ENCODE results near the gene HDAC1. TPM values are rescaled to one million over a fixed set of nuclear protein-coding genes. Genes with fewer than 3 reads are reported as not detected.
A peak's percentile ranks its signal among the peaks of the same experiment; 100 is the strongest.

HDAC1 gene
- total and polyA plus RNA-seq, 2 of the 13 experiments (the other 11 are each of a cell fraction or from before 2014, with no cell fraction given), result 93.5 to 189 TPM

GRCh38 chr1:32291708-32292538, at the start of gene HDAC1 (continued):
- TF ChIP-seq HDAC1 (CRISPR knock-in tag; IDR thresholded peaks at IDR 0.05), result peak; percentile 63
- TF ChIP-seq BRF2 (CRISPR knock-in tag; IDR thresholded peaks at IDR 0.05), result no peak
- peak; percentile 79 for TF ChIP-seq KAT8 (CRISPR knock-in tag; IDR thresholded peaks at IDR 0.05)
- TF ChIP-seq MZF1 (CRISPR knock-in tag; IDR thresholded peaks at IDR 0.05; ENCODE audit: borderline replicate concordance), result no peak
- TF ChIP-seq ZNF160 (CRISPR knock-in tag; IDR thresholded peaks at IDR 0.05), result peak; percentile 15; the same call in 1 of the 2 replicates
- TF ChIP-seq MAFG (CRISPR knock-in tag; IDR thresholded peaks at IDR 0.05), result no peak
- peak; percentile 26; the same call in 1 of the 2 replicates for TF ChIP-seq ZNF430 (CRISPR knock-in tag; IDR thresholded peaks at IDR 0.05)
- peak; percentile 68; the same call in 1 of the 2 replicates for TF ChIP-seq SALL2 (CRISPR knock-in tag; IDR thresholded peaks at IDR 0.05)
- peak; percentile 52 for TF ChIP-seq PAXIP1 (CRISPR knock-in tag; conservative IDR thresholded peaks at IDR 0.05)
- peak; percentile 100 for TF ChIP-seq ZNF770 (CRISPR knock-in tag; IDR thresholded peaks at IDR 0.05)
- peak; percentile 62; the same call in 1 of the 2 replicates for TF ChIP-seq ZNF670 (CRISPR knock-in tag; IDR thresholded peaks at IDR 0.05; ENCODE audit: borderline replicate concordance)
- 0 out of 2 replicates have a peak, but pooled peaks have one; percentile 25 for TF ChIP-seq HES4 (CRISPR knock-in tag; IDR thresholded peaks at IDR 0.05; ENCODE audit: borderline replicate concordance)
- no peak for TF ChIP-seq ZNF740 (CRISPR knock-in tag; IDR thresholded peaks at IDR 0.05)
- no peak for TF ChIP-seq FOXO4 (CRISPR knock-in tag; conservative IDR thresholded peaks at IDR 0.05)
- peak; percentile 38 for TF ChIP-seq MXD4 (CRISPR knock-in tag; IDR thresholded peaks at IDR 0.05)
- peak; percentile 83 for TF ChIP-seq DMAP1 (CRISPR knock-in tag; IDR thresholded peaks at IDR 0.05)
- TF ChIP-seq LCORL (IDR thresholded peaks at IDR 0.05), result no peak
- TF ChIP-seq LCORL (CRISPR knock-in tag; IDR thresholded peaks at IDR 0.05), result peak; percentile 30; the same call in 1 of the 2 replicates
- TF ChIP-seq DRAP1 (CRISPR knock-in tag; IDR thresholded peaks at IDR 0.05), result peak; percentile 53

All from HepG2 (cell line).